Measurements from ENCODE around the gene INSR. TPM values are rescaled to one million over a fixed set of nuclear protein-coding genes. Genes with fewer than 3 reads are reported as not detected.

The INSR gene
- total and polyA plus RNA-seq, 8 donors, result 14.0 to 22.8 (median 18.2) TPM

- intact Hi-C loops (cut with DNase I), result loop anchor here in 1 of 2 donors (10.0 kb wide), 1 partner anchor 93 kb away; no protein-coding TSS in a partner anchor
- ATAC-seq, result no peak
Measured at GRCh38 chr19:7297742-7298141, 3.5 kb upstream of the INSR start.

GRCh38 chr19:7295912-7296536 is 1.8 kb upstream of the INSR start:
- Histone ChIP-seq H3K4me3 (no peak overlapping the region), H3K36me3 (no peaks in the 10 kb centered on the region), H3K27ac (no peak overlapping the region), H3K9me3 (no peaks in the 10 kb centered on the region), H3K27me3 (peaks cover 0 to 36% of the 10 kb centered on the region in 2 donors), H3K4me1 (peaks cover 13 to 27% of the 10 kb centered on the region in 2 donors)
- intact Hi-C loops (cut with DNase I), result loop anchor here in 1 of 2 donors (10.0 kb wide), 1 partner anchor 91 kb away; no protein-coding TSS in a partner anchor
- ATAC-seq, result no peak
- TF ChIP-seq CTCF (IDR thresholded peaks at IDR 0.05), result no peak
- DNase-seq, result peak in 1 of 4 donors; percentile 32

More at GRCh38 chr19:7297742-7298141, 3.5 kb upstream of the INSR start:
- no peak for TF ChIP-seq CTCF (IDR thresholded peaks at IDR 0.05)
- DNase-seq, result no peak
- H3K9me3 ChIP-seq, result no peaks in the 10 kb centered on the region
- no peaks in the 10 kb centered on the region for H3K36me3 ChIP-seq
- peaks cover 9 to 20% of the 10 kb centered on the region in 2 donors for H3K4me1 ChIP-seq
- H3K27me3 ChIP-seq, result peaks cover 0 to 36% of the 10 kb centered on the region in 2 donors
- no peak overlapping the region for H3K27ac ChIP-seq
- no peak overlapping the region for H3K4me3 ChIP-seq

GRCh38 chr19:7294558-7295212 is 471 bp upstream of the INSR start:
- Histone ChIP-seq H3K27ac (peak overlapping the region; percentile 26 to 69), H3K36me3 (no peaks in the 10 kb centered on the region), H3K9me3 (no peaks in the 10 kb centered on the region), H3K4me3 (peak overlapping the region; percentile 80 to 83), H3K4me1 (peaks cover 13 to 27% of the 10 kb centered on the region in 2 donors), H3K27me3 (peaks cover 0 to 36% of the 10 kb centered on the region in 2 donors)
- no peak for TF ChIP-seq CTCF (IDR thresholded peaks at IDR 0.05)
- peak; percentile 82 for ATAC-seq
- intact Hi-C loops (cut with DNase I), result loop anchor here in 1 of 2 donors (10.0 kb wide), 1 partner anchor 90 kb away; no protein-coding TSS in a partner anchor
- peak; percentile 36 to 90 (median 73) for DNase-seq

- TF ChIP-seq CTCF (IDR thresholded peaks at IDR 0.05), result no peak
- DNase-seq (peak in 3 of 4 donors; percentile 26 to 85 (median 37)), ATAC-seq (peak; percentile 18)
- Histone ChIP-seq H3K9me3 (no peaks in the 10 kb centered on the region), H3K36me3 (no peaks in the 10 kb centered on the region), H3K4me1 (peaks cover 13 to 27% of the 10 kb centered on the region in 2 donors), H3K4me3 (peak overlapping the region; percentile 80 to 83), H3K27me3 (peaks cover 0 to 27% of the 10 kb centered on the region in 2 donors), H3K27ac (no peak overlapping the region)
- intact Hi-C loops (cut with DNase I), result loop anchor here in 1 of 2 donors (10.0 kb wide), 1 partner anchor 88 kb away; no protein-coding TSS in a partner anchor
Measured at GRCh38 chr19:7292950-7293761, 1.1 kb downstream of the INSR start.

Data from left lung (tissue), 10 donors.